Measurements from ENCODE around the gene ANKDD1B.

The ANKDD1B gene

GRCh38 chr5:75706775-75707174 is 95.5 kb downstream of the ANKDD1B start:
- DNase-seq (ENCODE audit: low spot score), result peak; percentile 28

DNA sequence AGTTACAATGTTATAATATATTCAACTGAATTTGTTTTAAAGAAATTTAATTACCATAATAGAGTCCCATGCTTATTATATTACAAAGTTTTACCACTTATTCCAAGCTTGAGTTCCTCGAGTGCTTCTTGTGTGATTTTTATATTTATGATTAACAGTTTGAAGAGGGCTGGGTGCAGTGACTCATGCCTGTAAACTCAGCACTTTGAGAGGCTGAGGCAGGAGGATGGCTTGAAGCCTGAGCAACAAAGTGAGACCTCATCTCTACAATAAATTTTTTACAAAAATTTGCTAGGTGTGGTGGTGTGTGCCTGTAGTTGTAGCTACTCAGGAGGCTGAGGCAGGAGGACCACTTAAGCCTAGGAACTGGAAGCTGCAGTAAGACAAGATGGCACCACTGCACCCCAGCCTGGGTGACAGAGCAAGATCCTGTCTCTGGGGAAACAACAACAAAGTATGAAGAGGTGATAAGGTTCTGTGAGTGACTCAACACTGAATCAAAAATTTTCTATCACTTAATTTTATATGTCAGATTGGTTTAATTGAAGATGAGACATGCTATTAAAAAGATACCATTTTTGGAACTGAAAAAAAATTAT is 96.8 kb downstream of the ANKDD1B start:
- no peak for DNase-seq (ENCODE audit: low spot score)

- no peak for DNase-seq (ENCODE audit: low spot score)
These were observed 99.4 kb downstream of the ANKDD1B start for GRCh38 chr5:75710637-75711036.

- DNase-seq (ENCODE audit: low spot score), result no peak
These were observed 99.9 kb downstream of the ANKDD1B start for GRCh38 chr5:75711151-75711550.

DNA sequence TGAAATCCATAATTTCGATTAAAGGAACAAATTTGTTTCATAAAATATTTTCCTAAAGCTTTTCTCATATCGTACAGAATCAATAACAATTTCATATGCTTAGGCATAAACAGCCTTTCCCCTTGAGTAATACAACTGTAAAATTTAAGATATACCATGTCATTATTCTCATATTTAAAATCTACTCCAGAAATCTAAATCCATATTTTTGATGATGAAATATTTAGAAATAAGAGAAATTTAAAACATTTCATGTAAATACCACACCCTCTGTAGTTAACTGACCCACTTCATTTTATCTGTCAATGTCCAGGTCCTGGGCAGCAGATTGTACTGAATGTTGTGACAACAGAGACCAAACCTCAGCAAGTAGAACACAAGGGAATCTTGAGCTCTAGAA is 100.8 kb downstream of the ANKDD1B start:
- DNase-seq (ENCODE audit: low spot score), result no peak

- no peak for DNase-seq (ENCODE audit: low spot score)
These were observed 105.4 kb downstream of the ANKDD1B start for GRCh38 chr5:75716715-75717081.

- DNase-seq (ENCODE audit: low spot score), result peak; percentile 98
These were observed 106.0 kb downstream of the ANKDD1B start, which contains the start of gene POC5 for GRCh38 chr5:75717082-75717922. Gene POC5, minus strand, starts transcription at chr5:75717437. Its CDS starts 4,500 bp downstream, at chr5:75712937.

GRCh38 chr5:75720882-75721281 is 109.6 kb downstream of the ANKDD1B start:
- DNase-seq (ENCODE audit: low spot score), result no peak

All from hematopoietic multipotent progenitor cell treated with erythropoietin and hydrocortisone succinate and interleukin-3 and kit ligand, for 15 days (in vitro differentiated cells).